ENCODE measurements around the gene JAM3.
"Not testable (repeated sequence)": the region's sequence is repeated elsewhere in the genome, so short reads cannot be mapped to it uniquely, and the experiment has no call there.

The JAM3 gene

DNA sequence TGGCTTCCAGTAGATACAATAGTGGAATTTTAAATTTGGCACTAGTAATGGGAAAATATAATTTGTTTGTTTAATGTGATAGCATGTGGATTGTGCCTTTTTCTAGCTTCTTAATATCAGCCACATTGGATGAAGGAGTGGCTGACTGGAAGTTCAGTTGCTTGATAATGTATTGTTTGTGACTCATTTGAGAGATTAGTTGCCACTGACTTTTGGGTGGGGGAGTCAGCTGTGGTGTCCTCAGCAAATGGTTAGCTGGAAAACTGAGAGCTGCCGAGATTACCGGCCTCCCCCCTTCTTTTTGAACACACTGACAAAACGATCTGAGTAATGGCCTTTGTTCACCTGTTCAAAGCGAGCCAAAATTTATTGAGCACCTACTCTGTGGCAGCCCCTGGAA lies 5.5 kb downstream of the JAM3 start:
- TF ChIP-seq, protein P1, sequence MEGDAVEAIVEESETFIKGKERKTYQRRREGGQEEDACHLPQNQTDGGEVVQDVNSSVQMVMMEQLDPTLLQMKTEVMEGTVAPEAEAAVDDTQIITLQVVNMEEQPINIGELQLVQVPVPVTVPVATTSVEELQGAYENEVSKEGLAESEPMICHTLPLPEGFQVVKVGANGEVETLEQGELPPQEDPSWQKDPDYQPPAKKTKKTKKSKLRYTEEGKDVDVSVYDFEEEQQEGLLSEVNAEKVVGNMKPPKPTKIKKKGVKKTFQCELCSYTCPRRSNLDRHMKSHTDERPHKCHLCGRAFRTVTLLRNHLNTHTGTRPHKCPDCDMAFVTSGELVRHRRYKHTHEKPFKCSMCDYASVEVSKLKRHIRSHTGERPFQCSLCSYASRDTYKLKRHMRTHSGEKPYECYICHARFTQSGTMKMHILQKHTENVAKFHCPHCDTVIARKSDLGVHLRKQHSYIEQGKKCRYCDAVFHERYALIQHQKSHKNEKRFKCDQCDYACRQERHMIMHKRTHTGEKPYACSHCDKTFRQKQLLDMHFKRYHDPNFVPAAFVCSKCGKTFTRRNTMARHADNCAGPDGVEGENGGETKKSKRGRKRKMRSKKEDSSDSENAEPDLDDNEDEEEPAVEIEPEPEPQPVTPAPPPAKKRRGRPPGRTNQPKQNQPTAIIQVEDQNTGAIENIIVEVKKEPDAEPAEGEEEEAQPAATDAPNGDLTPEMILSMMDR (IDR thresholded peaks at IDR 0.05; ENCODE audit: control insufficient read depth, insufficient read depth, low read depth, low read length, missing control alignments) = no peak
- no peak for DNase-seq (ENCODE audit: low read depth)
- no peak overlapping the region for H3K4me3 ChIP-seq (ENCODE audit: control insufficient read depth, low read depth, low read length)

DNA sequence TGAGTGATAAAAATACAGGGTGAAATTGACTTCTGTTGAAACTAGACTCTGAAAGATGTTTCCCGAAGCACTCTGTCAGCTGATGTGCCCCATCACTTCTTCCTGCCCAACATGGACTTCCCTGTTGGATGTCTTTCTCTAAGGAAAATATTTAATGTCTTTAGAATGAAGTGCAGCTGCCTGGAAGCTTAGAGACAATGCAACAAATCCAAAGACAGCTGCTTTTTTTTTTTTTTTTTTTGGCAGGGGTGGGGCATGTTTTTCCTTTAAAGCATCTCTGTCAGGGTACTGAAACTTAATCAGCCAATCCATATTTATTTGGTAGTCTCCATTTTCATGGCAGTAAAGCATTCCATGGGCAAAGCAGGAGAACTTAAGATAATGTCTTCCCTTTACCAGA lies 5.9 kb downstream of the JAM3 start:
- TF ChIP-seq, protein P1 (IDR thresholded peaks at IDR 0.05; ENCODE audit: control insufficient read depth, insufficient read depth, low read depth, low read length, missing control alignments) = no peak
- no peak for DNase-seq (ENCODE audit: low read depth)
- no peak overlapping the region for H3K4me3 ChIP-seq (ENCODE audit: control insufficient read depth, low read depth, low read length)

DNA sequence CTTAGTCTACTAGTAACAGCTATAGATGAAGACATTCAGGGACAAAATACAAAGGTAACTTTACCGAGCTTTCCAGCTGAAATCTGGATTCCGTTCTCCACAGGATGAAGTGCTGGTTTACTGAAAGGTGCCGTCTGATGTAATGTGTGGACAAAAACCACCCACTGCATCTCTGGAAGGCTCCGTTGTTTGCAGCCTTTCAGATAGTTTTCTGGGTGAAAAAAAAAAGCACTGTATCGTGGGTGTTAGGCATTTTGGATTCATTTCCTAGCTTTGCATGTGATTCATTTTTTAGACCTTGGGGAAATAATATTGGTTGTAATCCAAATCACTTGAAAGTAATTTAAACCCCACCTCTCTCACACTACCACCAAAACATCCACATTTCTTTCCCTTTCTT lies 10.4 kb downstream of the JAM3 start:
- no peak overlapping the region for H3K4me3 ChIP-seq (ENCODE audit: control insufficient read depth, low read depth, low read length)
- no peak for DNase-seq (ENCODE audit: low read depth)
- TF ChIP-seq, protein P1 (IDR thresholded peaks at IDR 0.05; ENCODE audit: control insufficient read depth, insufficient read depth, low read depth, low read length, missing control alignments) = no peak

DNA sequence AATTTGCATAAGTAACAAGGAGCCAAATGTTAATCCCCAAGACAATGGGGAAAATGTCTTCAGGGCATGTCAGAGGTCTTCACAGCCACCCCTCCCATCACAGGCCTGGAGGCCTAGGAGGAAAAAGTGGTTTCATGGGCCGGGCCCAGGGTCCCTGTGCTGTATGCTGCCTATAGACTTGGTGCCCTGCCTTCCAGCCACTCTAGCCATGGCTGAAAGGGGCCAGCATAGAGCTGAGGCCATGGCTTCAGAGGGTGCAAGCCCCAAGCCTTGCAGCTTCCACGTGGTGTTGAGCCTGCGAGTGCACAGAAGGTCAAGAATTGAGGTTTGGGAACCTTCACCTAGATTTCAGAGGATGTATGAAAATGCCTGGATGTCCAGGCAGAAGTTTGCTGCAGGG lies 12.4 kb downstream of the JAM3 start:
- H3K4me3 ChIP-seq (ENCODE audit: control insufficient read depth, low read depth, low read length); DNase-seq (ENCODE audit: low read depth): not testable (repeated sequence)

DNA sequence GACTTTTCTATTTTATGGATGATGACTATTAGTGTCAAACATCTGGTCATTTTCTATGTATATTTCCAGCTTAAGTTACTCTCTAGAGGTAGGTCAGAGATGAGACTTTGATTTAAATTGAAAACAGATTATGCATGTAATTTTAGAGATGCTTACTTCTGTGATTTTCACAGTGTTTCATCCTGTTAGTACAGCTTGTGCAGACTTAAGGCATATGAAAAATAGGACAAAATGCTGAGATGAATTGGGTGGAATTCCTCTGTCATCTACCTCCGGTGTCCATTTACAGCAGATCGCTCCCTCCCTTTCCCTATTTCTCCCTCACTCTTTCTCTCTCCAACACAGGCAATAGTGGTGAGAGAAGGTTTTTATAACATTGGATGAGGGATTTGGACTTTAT lies 14.1 kb downstream of the JAM3 start:
- TF ChIP-seq, protein P1 (IDR thresholded peaks at IDR 0.05; ENCODE audit: control insufficient read depth, insufficient read depth, low read depth, low read length, missing control alignments) = no peak
- no peak overlapping the region for H3K4me3 ChIP-seq (ENCODE audit: control insufficient read depth, low read depth, low read length)
- DNase-seq (ENCODE audit: low read depth) = no peak

DNA sequence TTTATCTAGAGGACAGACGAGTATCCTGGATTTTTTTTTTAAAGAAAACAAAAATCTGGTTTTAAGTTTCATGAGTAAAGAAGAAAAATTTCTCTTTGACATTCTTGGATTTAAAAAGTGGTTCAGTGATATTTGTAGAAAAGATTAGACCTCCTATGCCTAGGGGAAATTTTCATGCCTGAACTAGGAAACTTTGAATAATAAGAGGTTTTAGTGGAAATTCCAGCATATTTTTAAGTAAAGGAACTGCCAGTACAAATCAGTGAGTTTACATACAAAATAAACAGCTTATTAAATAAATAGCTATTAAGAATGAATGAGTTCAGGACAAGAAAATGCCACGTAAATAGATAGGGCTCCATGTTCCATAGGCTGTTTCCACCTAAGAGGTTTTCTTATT lies 17.5 kb downstream of the JAM3 start:
- no peak for DNase-seq (ENCODE audit: low read depth)
- TF ChIP-seq, protein P1 (IDR thresholded peaks at IDR 0.05; ENCODE audit: control insufficient read depth, insufficient read depth, low read depth, low read length, missing control alignments) = no peak

DNA sequence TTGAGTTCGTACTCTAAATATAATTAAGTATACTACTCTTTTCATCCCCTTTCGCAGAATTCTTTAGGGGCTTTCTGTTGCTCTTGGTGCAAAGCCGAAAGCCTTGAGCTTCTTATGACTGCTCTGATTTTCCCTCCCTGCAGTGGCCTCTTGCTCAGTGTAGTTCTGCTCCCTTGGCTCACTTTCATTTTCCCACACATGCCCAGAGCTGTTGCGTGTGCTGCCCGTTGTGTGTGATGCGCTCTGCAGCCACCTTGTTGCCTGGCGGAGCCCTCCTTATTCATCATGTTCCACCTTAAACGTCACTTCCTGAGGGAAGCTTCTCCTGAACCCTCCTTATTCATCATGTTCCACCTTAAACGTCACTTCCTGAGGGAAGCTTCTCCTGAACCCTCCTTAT lies 23.1 kb downstream of the JAM3 start:
- not testable (repeated sequence) for DNase-seq (ENCODE audit: low read depth); H3K4me3 ChIP-seq (ENCODE audit: control insufficient read depth, low read depth, low read length)

More for the DNA sequence above, 17.5 kb downstream of the JAM3 start:
- no peak overlapping the region for H3K4me3 ChIP-seq (ENCODE audit: control insufficient read depth, low read depth, low read length)

DNA sequence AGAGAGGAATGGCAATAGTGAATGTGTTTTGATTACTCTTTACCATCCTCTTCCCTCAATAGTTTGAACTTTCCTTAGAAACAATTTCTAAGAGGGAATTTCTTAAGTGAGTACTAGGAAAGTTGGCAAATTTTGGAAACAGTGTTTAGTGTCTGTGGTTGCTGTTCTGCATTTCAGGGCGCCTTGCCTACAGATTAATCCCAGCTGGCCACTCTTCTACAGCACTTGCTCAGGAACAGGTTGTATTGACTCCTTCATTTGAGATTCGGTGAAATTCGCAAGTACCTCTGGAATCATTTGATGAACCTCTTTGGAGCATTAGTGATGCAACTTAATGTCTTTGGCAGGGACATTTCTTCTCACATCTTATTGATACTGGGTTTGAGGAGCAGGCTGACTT lies 28.3 kb downstream of the JAM3 start:
- no peak for DNase-seq (ENCODE audit: low read depth)

More for the DNA sequence above, 28.3 kb downstream of the JAM3 start:
- TF ChIP-seq, protein P1 (IDR thresholded peaks at IDR 0.05; ENCODE audit: control insufficient read depth, insufficient read depth, low read depth, low read length, missing control alignments) = no peak
- no peak overlapping the region for H3K4me3 ChIP-seq (ENCODE audit: control insufficient read depth, low read depth, low read length)
